CD14-positive monocyte (primary cell): ENCODE data around the gene STK33. TPM values are rescaled to one million over a fixed set of nuclear protein-coding genes. Genes with fewer than 3 reads are reported as not detected.

Experiments used
- DNase-seq, 3 donors: peaks; one replicate each; pipeline ENCODE4 v3.0.0-alpha.2; 2011 to 2022
- H2AFZ ChIP-seq: 2 replicates; pipeline ENCODE4 v1.6.0; 2012; ENCODE audit warnings: mild to moderate bottlenecking, low read depth, low read length, inconsistent platforms; ENCODE audit not compliant: insufficient read depth, poor library complexity, severe bottlenecking
- H3K27ac ChIP-seq, 2 donors: 1 replicate in 1 of 2; 2 replicates in 1 of 2; pipeline ENCODE4 v1.5.1; 2012 to 2013; ENCODE audit warnings: low read length in 2 of 2, control low read depth in 1 of 2, inconsistent platforms in 1 of 2, low read depth in 1 of 2, mild to moderate bottlenecking in 1 of 2
- H3K27me3 ChIP-seq, 2 donors: one replicate each; pipeline versions ENCODE4 v1.6.0 to v1.6.1; 2011 to 2013; ENCODE audit warnings: low read length in 2 of 2; ENCODE audit not compliant: control insufficient read depth in 2 of 2, insufficient read depth in 2 of 2
- H3K36me3 ChIP-seq, 2 donors: replicated peaks in 1 of 2; 1 replicate in 1 of 2; 2 replicates in 1 of 2; pipeline versions ENCODE4 v1.5.1 to v1.6.1; 2012 to 2013; ENCODE audit warnings: low read length in 2 of 2, control low read depth in 1 of 2, inconsistent platforms in 1 of 2, mild to moderate bottlenecking in 1 of 2; ENCODE audit not compliant: insufficient read depth in 2 of 2, control insufficient read depth in 1 of 2
- H3K4me1 ChIP-seq, 2 donors: 1 replicate in 1 of 2; 2 replicates in 1 of 2; pipeline versions ENCODE4 v1.5.1 to v1.6.1; 2012 to 2013; ENCODE audit warnings: low read length in 2 of 2, control low read depth in 1 of 2, inconsistent platforms in 1 of 2, mild to moderate bottlenecking in 1 of 2, moderate library complexity in 1 of 2; ENCODE audit not compliant: insufficient read depth in 2 of 2, control insufficient read depth in 1 of 2
- H3K4me2 ChIP-seq: replicated peaks from 2 replicates; pipeline ENCODE3; 2012; ENCODE audit warnings: low read length, moderate library complexity, mild to moderate bottlenecking; ENCODE audit not compliant: poor library complexity, severe bottlenecking; ENCODE audit errors: extremely low read depth
- H3K4me3 ChIP-seq, 3 experiments: fragments of 200-600 bp in 1 of 3; sonication (generic) in 1 of 3; replicated peaks in 1 of 3; 1 replicate in 2 of 3; 2 replicates in 1 of 3; pipeline ENCODE4 v1.5.1; 2011 to 2013; ENCODE audit warnings: low read length in 3 of 3, mild to moderate bottlenecking in 3 of 3, control low read depth in 2 of 3, low read depth in 2 of 3, inconsistent platforms in 1 of 3, moderate library complexity in 1 of 3
- H3K79me2 ChIP-seq: 2 replicates; pipeline ENCODE4 v1.6.0; 2012; ENCODE audit warnings: mild to moderate bottlenecking, control low read depth, inconsistent platforms, low read length, moderate library complexity; ENCODE audit not compliant: insufficient read depth
- H3K9ac ChIP-seq: 2 replicates; pipeline ENCODE4 v1.6.0; 2017; ENCODE audit warnings: low read length, mild to moderate bottlenecking; ENCODE audit not compliant: insufficient read depth, poor library complexity, severe bottlenecking
- H3K9me3 ChIP-seq, 2 donors: replicated peaks in 1 of 2; 1 replicate in 1 of 2; 2 replicates in 1 of 2; pipeline versions ENCODE4 v1.5.1 to v1.6.1; 2012 to 2013; ENCODE audit warnings: low read length in 2 of 2, control low read depth in 1 of 2; ENCODE audit not compliant: control insufficient read depth in 1 of 2, insufficient read depth in 1 of 2
- H4K20me1 ChIP-seq: 2 replicates; pipeline ENCODE4 v1.6.0; 2012; ENCODE audit warnings: mild to moderate bottlenecking, low read length, control low read depth, moderate library complexity; ENCODE audit not compliant: insufficient read depth
- H3K27ac Mint-ChIP-seq, 7 donors: one replicate each; pipeline ENCODE4 v1.8.0; 2020; ENCODE audit warnings: mild to moderate bottlenecking in 7 of 7, mixed read lengths in 7 of 7, moderate library complexity in 6 of 7, inconsistent platforms in 2 of 7
- H3K27me3 Mint-ChIP-seq, 3 donors: one replicate each; pipeline ENCODE4 v1.8.0; 2021 to 2022; ENCODE audit warnings: low read depth in 3 of 3, mild to moderate bottlenecking in 3 of 3, mixed read lengths in 3 of 3, moderate library complexity in 3 of 3, inconsistent platforms in 1 of 3
- H3K36me3 Mint-ChIP-seq, 2 donors: one replicate each; pipeline ENCODE4 v1.8.0; 2020; ENCODE audit warnings: mixed read lengths in 2 of 2, inconsistent platforms in 1 of 2, mild to moderate bottlenecking in 1 of 2
- H3K4me1 Mint-ChIP-seq: one replicate; pipeline ENCODE4 v1.8.0; 2020; ENCODE audit warnings: mild to moderate bottlenecking, mixed read lengths
- H3K4me3 Mint-ChIP-seq, 2 donors: one replicate each; pipeline ENCODE4 v1.8.0; 2020; ENCODE audit warnings: mild to moderate bottlenecking in 2 of 2, mixed read lengths in 2 of 2, moderate library complexity in 1 of 2
- H3K9me3 Mint-ChIP-seq, 7 donors: one replicate each; pipeline ENCODE4 v1.8.0; 2020 to 2022; ENCODE audit warnings: mixed read lengths in 7 of 7, mild to moderate bottlenecking in 6 of 7, moderate library complexity in 6 of 7, inconsistent platforms in 2 of 7
- WGBS: methylation state at CpG from one replicate; pipeline ENCODE4 v1.1.5; 2013; ENCODE audit warnings: missing lambda C conversion rate; ENCODE audit not compliant: insufficient coverage; 5-methylcytosine and 5-hydroxymethylcytosine counted together
- intact Hi-C, 2 donors: fragments of 100-400 bp; cut with micrococcal nuclease; formaldehyde crosslinking; loops; one replicate each; pipeline versions ENCODE4 v1.15.0 to v1.15.1; 2023
- polyA plus RNA-seq, 3 donors: library from polyadenylated mRNA; depleted of rRNA in 1 of 3; unstranded in 2 of 3; stranded (reverse) in 1 of 3; fragments of 300-500 nt in 2 of 3; fragments of >200 nt in 1 of 3; fragmentation: Illumina TruSeq in 2 of 3; gene quantifications; 1 replicate in 2 of 3; 2 replicates in 1 of 3; pipeline ENCODE4 v1.2.3, GENCODE V29; 2012 to 2021
- TF ChIP-seq, protein P1 (sequence below): fragments of 200-600 bp; IDR thresholded peaks from one replicate; pipeline ENCODE4 v1.8.0; 2022; ENCODE audit warnings: antibody characterized with exemption, mild to moderate bottlenecking

STK33 gene
- polyA plus RNA-seq, 3 donors = not detected

- DNase-seq = no peak
- H4K20me1 ChIP-seq = no peaks in the 10 kb centered on the region
- WGBS = no CpG with 5 or more reads among the region's 2 CpGs
- no peaks in the 10 kb centered on the region for H3K4me1 ChIP-seq
- intact Hi-C loops = no loop called here
- Mint-ChIP-seq H3K9me3 (peaks cover 0 to 2% (median 0%) of the 10 kb centered on the region in 7 donors), H3K4me1 (no peaks in the 10 kb centered on the region), H3K4me3 (no peak overlapping the region), H3K27me3 (peaks cover 0 to 2% (median 0%) of the 10 kb centered on the region in 3 donors), H3K36me3 (no peaks in the 10 kb centered on the region), H3K27ac (no peak overlapping the region)
- H2AFZ ChIP-seq = no peak overlapping the region
- no peaks in the 10 kb centered on the region for H3K9me3 ChIP-seq
- no peak overlapping the region for H3K9ac ChIP-seq
- no peaks in the 10 kb centered on the region for H3K79me2 ChIP-seq
- H3K36me3 ChIP-seq = no peaks in the 10 kb centered on the region
- no peak overlapping the region for H3K4me3 ChIP-seq
- H3K4me2 ChIP-seq = no peak overlapping the region
- TF ChIP-seq, protein P1, sequence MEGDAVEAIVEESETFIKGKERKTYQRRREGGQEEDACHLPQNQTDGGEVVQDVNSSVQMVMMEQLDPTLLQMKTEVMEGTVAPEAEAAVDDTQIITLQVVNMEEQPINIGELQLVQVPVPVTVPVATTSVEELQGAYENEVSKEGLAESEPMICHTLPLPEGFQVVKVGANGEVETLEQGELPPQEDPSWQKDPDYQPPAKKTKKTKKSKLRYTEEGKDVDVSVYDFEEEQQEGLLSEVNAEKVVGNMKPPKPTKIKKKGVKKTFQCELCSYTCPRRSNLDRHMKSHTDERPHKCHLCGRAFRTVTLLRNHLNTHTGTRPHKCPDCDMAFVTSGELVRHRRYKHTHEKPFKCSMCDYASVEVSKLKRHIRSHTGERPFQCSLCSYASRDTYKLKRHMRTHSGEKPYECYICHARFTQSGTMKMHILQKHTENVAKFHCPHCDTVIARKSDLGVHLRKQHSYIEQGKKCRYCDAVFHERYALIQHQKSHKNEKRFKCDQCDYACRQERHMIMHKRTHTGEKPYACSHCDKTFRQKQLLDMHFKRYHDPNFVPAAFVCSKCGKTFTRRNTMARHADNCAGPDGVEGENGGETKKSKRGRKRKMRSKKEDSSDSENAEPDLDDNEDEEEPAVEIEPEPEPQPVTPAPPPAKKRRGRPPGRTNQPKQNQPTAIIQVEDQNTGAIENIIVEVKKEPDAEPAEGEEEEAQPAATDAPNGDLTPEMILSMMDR = no peak
- no peaks in the 10 kb centered on the region for H3K27me3 ChIP-seq
- no peak overlapping the region for H3K27ac ChIP-seq
Observed at GRCh38 chr11:8531982-8532381, 62.0 kb downstream of the STK33 start.

DNA sequence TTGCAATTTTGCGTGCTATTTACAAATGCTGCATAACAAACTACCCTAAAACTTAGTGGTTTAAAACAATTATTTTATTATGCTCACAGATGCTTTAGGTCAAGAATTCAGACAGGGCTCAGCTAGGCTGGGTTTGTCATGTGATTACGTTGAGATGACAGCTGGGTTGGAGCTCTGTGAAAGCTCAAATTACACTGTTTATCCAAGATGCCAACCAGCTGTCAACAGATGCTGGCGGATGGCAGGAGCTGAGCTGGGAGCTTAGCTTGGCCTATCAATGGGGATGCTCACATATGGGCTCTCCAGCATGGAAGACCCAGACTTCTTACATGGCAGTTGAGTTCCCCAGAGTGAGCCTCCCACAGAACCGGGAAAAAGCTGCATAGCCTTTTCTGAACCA lies 62.7 kb downstream of the STK33 start:
- H3K4me2 ChIP-seq = no peak overlapping the region
- H3K4me3 ChIP-seq = no peak overlapping the region
- no peaks in the 10 kb centered on the region for H3K79me2 ChIP-seq
- 100% methylated on average over 2 of the region's 4 CpGs for WGBS
- no peaks in the 10 kb centered on the region for H3K4me1 ChIP-seq
- no peaks in the 10 kb centered on the region for H3K36me3 ChIP-seq
- no peak overlapping the region for H3K9ac ChIP-seq
- Mint-ChIP-seq H3K9me3 (peaks cover 0 to 2% (median 0%) of the 10 kb centered on the region in 7 donors), H3K36me3 (no peaks in the 10 kb centered on the region), H3K27ac (no peak overlapping the region), H3K4me3 (no peak overlapping the region), H3K4me1 (no peaks in the 10 kb centered on the region), H3K27me3 (peaks cover 0 to 2% (median 0%) of the 10 kb centered on the region in 3 donors)
- H3K27me3 ChIP-seq = no peaks in the 10 kb centered on the region
- intact Hi-C loops = no loop called here
- H3K27ac ChIP-seq = no peak overlapping the region
- no peaks in the 10 kb centered on the region for H4K20me1 ChIP-seq
- no peaks in the 10 kb centered on the region for H3K9me3 ChIP-seq
- TF ChIP-seq, protein P1 = no peak
- no peak for DNase-seq
- H2AFZ ChIP-seq = no peak overlapping the region
